ENCODE results near the gene OAS2.

Gene OAS2

GRCh38 chr12:113057565-113058485 is 79.5 kb downstream of the OAS2 start:
- DNase-seq (ENCODE audit: low read depth in 1 of 2, low spot score in 1 of 2): no peak

- no peak for DNase-seq (ENCODE audit: low read depth in 1 of 2, low spot score in 1 of 2)
Observed at GRCh38 chr12:113058553-113058952, 80.2 kb downstream of the OAS2 start.

DNA sequence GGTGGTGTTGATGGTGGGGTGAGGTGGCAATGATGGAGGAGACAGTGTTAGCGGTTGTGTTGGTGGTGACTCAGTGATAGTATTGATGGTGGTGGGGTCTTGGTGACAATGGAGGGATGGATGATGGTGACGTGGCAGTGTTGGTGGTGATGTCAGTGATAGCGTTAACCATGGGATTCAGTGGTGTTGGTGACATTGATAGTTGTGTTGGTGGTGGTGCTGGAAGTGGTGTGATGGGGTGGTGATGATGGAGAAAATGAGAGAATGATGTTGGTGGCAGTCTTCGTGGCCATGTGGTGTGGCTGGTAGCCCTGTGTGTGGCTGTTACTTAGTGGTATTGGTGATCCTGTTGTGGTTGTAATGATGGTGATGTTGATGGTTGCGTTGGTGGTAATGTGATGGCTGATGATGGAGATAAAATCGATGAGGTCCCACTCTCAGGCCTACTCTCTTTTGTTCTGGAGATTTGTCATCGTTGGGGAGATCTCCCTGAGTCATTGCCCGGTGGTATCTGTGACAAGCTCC is 80.8 kb downstream of the OAS2 start:
- no peak for DNase-seq (ENCODE audit: low read depth in 1 of 2, low spot score in 1 of 2)

GRCh38 chr12:113060336-113060960 is 82.1 kb downstream of the OAS2 start:
- no peak for DNase-seq (ENCODE audit: low read depth in 1 of 2, low spot score in 1 of 2)

DNA sequence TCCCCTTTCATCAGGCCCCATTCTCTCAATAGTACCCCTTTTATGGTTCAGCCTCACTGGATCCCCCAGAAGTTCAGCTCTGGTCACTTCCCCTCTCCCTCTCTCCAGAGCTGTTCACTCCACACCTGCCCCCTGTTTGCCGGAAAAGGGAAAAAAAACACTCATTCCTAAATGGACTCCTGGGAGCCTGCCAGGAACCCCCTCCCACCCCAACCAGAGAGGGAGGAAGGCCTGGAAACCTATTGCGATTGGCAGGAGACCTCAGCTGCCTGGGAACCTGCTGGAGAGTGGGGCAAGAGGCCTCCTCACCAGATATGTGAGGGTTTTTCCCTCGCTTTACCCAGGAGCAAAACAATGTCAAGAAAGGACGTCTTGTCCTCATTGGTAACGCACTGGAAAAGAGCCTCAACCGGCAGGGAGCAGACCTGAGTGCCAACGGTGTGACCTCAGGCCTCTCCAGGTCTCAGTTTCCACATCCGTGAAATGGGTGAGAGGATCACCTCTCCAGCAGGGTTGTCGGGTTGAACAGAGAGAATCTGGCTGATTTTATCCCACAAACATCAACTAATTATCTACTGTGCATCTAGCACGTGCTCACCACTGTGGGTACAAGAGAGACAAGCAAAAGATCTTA is 82.9 kb downstream of the OAS2 start:
- no peak for DNase-seq (ENCODE audit: low read depth in 1 of 2, low spot score in 1 of 2)
